Trophoblast cell (in vitro differentiated cells and primary cell): Measurements from ENCODE around the gene MAPT.
"Not testable (repeated sequence)": the region's sequence is repeated elsewhere in the genome, so short reads cannot be mapped to it uniquely, and the experiment has no call there.

Experiments used
- DNase-seq, 2 donors: peaks; one replicate each; pipeline ENCODE4 v3.0.0-alpha.2; 2016
- H2AFZ ChIP-seq: 2 replicates; pipeline ENCODE4 v1.6.1; 2013; ENCODE audit warnings: low read length, moderate library complexity, mild to moderate bottlenecking; ENCODE audit not compliant: insufficient read depth, poor library complexity
- H2AK5ac ChIP-seq: 2 replicates; pipeline ENCODE4 v1.6.1; 2013; ENCODE audit warnings: mild to moderate bottlenecking, low read length
- H2BK120ac ChIP-seq: 2 replicates; pipeline ENCODE4 v1.6.1; 2013; ENCODE audit warnings: low read length, mild to moderate bottlenecking, moderate library complexity; ENCODE audit not compliant: insufficient read depth, poor library complexity
- H2BK12ac ChIP-seq: 2 replicates; pipeline ENCODE4 v1.6.1; 2013; ENCODE audit warnings: mild to moderate bottlenecking, low read length, moderate library complexity
- H2BK5ac ChIP-seq: 2 replicates; pipeline ENCODE4 v1.6.1; 2013; ENCODE audit warnings: low read length, low read depth, moderate library complexity, mild to moderate bottlenecking; ENCODE audit not compliant: poor library complexity
- H3K14ac ChIP-seq: 2 replicates; pipeline ENCODE4 v1.6.1; 2013; ENCODE audit warnings: mild to moderate bottlenecking, low read length
- H3K18ac ChIP-seq: 2 replicates; pipeline ENCODE4 v1.6.1; 2013; ENCODE audit warnings: mild to moderate bottlenecking, low read length
- H3K23ac ChIP-seq: 2 replicates; pipeline ENCODE4 v1.6.1; 2013; ENCODE audit warnings: low read length
- H3K27ac ChIP-seq: 2 replicates; pipeline ENCODE4 v1.5.1; 2013; ENCODE audit warnings: low read depth, mild to moderate bottlenecking, inconsistent platforms, low read length, moderate library complexity
- H3K27me3 ChIP-seq: 2 replicates; pipeline ENCODE4 v1.6.1; 2013; ENCODE audit warnings: inconsistent platforms, mild to moderate bottlenecking, low read length, moderate library complexity; ENCODE audit not compliant: insufficient read depth
- H3K36me3 ChIP-seq, 2 experiments: 1 replicate in 1 of 2; 2 replicates in 1 of 2; pipeline ENCODE4 v1.6.1; 2013; ENCODE audit warnings: low read length in 2 of 2, mild to moderate bottlenecking in 2 of 2, moderate library complexity in 1 of 2; ENCODE audit not compliant: insufficient read depth in 2 of 2, control insufficient read depth in 1 of 2
- H3K4ac ChIP-seq: 2 replicates; pipeline ENCODE4 v1.6.1; 2013; ENCODE audit warnings: low read depth, mild to moderate bottlenecking, low read length, moderate library complexity
- H3K4me1 ChIP-seq, 2 experiments: 1 replicate in 1 of 2; 2 replicates in 1 of 2; pipeline ENCODE4 v1.6.1; 2013; ENCODE audit warnings: low read length in 2 of 2, mild to moderate bottlenecking in 2 of 2, moderate library complexity in 1 of 2; ENCODE audit not compliant: insufficient read depth in 2 of 2, control insufficient read depth in 1 of 2
- H3K4me2 ChIP-seq: 2 replicates; pipeline ENCODE4 v1.6.1; 2013; ENCODE audit warnings: inconsistent platforms, mild to moderate bottlenecking, low read length, moderate library complexity
- H3K4me3 ChIP-seq: 2 replicates; pipeline ENCODE4 v1.5.1; 2013; ENCODE audit warnings: mild to moderate bottlenecking, low read depth, low read length, inconsistent platforms
- H3K79me1 ChIP-seq: one replicate; pipeline ENCODE4 v1.6.1; 2013; ENCODE audit warnings: low read length
- H3K79me2 ChIP-seq: 2 replicates; pipeline ENCODE4 v1.6.1; 2013; ENCODE audit warnings: low read length, mild to moderate bottlenecking; ENCODE audit not compliant: control insufficient read depth, insufficient read depth, poor library complexity
- H3K9ac ChIP-seq: 2 replicates; pipeline ENCODE4 v1.6.1; 2013; ENCODE audit warnings: mild to moderate bottlenecking, low read length
- H3K9me3 ChIP-seq: 2 replicates; pipeline ENCODE4 v1.6.1; 2013; ENCODE audit warnings: low read depth, mild to moderate bottlenecking, control low read depth, inconsistent platforms, low read length; ENCODE audit not compliant: insufficient read depth
- H4K12ac ChIP-seq: 2 replicates; pipeline ENCODE4 v1.6.1; 2013; ENCODE audit warnings: low read depth, mild to moderate bottlenecking, low read length, moderate library complexity
- H4K8ac ChIP-seq: 2 replicates; pipeline ENCODE4 v1.6.1; 2013; ENCODE audit warnings: low read depth, mild to moderate bottlenecking, low read length, moderate library complexity
- H4K91ac ChIP-seq: one replicate; pipeline ENCODE4 v1.6.1; 2013; ENCODE audit warnings: low read depth, mild to moderate bottlenecking, low read length, moderate library complexity
- WGBS: extraction: QIAGEN DNeasy Blood & Tissue Kit; methylation state at CpG from one replicate; pipeline ENCODE4 v1.1.7; 2013; ENCODE audit warnings: missing lambda C conversion rate; ENCODE audit not compliant: insufficient read length, insufficient coverage; ENCODE audit errors: extremely low coverage; 5-methylcytosine and 5-hydroxymethylcytosine counted together

Gene MAPT

GRCh38 chr17:45913030-45913429 lies 18.7 kb downstream of the MAPT start:
- WGBS, result no CpG with 5 or more reads among the region's 5 CpGs
- peaks cover 13% of the 10 kb centered on the region for H3K9me3 ChIP-seq
- not testable (repeated sequence) for H3K36me3 ChIP-seq, H3K27ac ChIP-seq, H2BK12ac ChIP-seq, H2AFZ ChIP-seq, H2BK120ac ChIP-seq, H3K4me1 ChIP-seq, H3K79me2 ChIP-seq, H3K79me1 ChIP-seq, H3K23ac ChIP-seq, H3K18ac ChIP-seq, H4K8ac ChIP-seq, H3K9ac ChIP-seq, H3K14ac ChIP-seq, H2AK5ac ChIP-seq, H4K12ac ChIP-seq, H2BK5ac ChIP-seq, H3K4me2 ChIP-seq, H4K91ac ChIP-seq, H3K4me3 ChIP-seq, H3K4ac ChIP-seq, H3K27me3 ChIP-seq, DNase-seq

- Histone ChIP-seq H3K36me3 (no peaks in the 10 kb centered on the region), H3K4me3 (no peak overlapping the region), H2BK12ac (no peak overlapping the region), H4K12ac (no peak overlapping the region), H2AK5ac (no peak overlapping the region), H3K27ac (no peak overlapping the region), H4K91ac (no peak overlapping the region), H4K8ac (no peak overlapping the region), H3K4me1 (peaks cover 0 to 2% of the 10 kb centered on the region in 2 experiments), H3K14ac (no peak overlapping the region), H3K4ac (no peak overlapping the region), H3K18ac (no peak overlapping the region), H3K79me1 (no peaks in the 10 kb centered on the region), H2BK5ac (no peak overlapping the region), H3K4me2 (no peak overlapping the region), H3K9ac (no peak overlapping the region), H2BK120ac (no peak overlapping the region), H3K79me2 (no peaks in the 10 kb centered on the region), H2AFZ (no peak overlapping the region), H3K27me3 (no peaks in the 10 kb centered on the region), H3K9me3 (peaks cover 13% of the 10 kb centered on the region), H3K23ac (no peak overlapping the region)
- no peak for DNase-seq
- no CpG with 5 or more reads among the region's 10 CpGs for WGBS
Measured at GRCh38 chr17:45914047-45914717, 19.8 kb downstream of the MAPT start.

GRCh38 chr17:45915263-45915662 lies 20.9 kb downstream of the MAPT start:
- no peaks in the 10 kb centered on the region for H3K79me1 ChIP-seq
- peaks cover 13% of the 10 kb centered on the region for H3K9me3 ChIP-seq
- no peaks in the 10 kb centered on the region for H3K79me2 ChIP-seq
- H3K27me3 ChIP-seq, result no peaks in the 10 kb centered on the region
- WGBS, result 100% methylated on average over 2 of the region's 4 CpGs
- H2BK120ac ChIP-seq, result no peak overlapping the region
- no peak overlapping the region for H3K9ac ChIP-seq
- no peak overlapping the region for H3K4ac ChIP-seq
- H2BK12ac ChIP-seq, result no peak overlapping the region
- H3K36me3 ChIP-seq, result no peaks in the 10 kb centered on the region
- no peak overlapping the region for H3K18ac ChIP-seq
- H2BK5ac ChIP-seq, result no peak overlapping the region
- no peak overlapping the region for H4K91ac ChIP-seq
- H3K14ac ChIP-seq, result no peak overlapping the region
- no peak overlapping the region for H4K8ac ChIP-seq
- no peak overlapping the region for H3K4me2 ChIP-seq
- no peak overlapping the region for H4K12ac ChIP-seq
- H3K27ac ChIP-seq, result no peak overlapping the region
- H3K4me1 ChIP-seq, result peaks cover 0 to 2% of the 10 kb centered on the region in 2 experiments
- peak overlapping the region; percentile 31 for H3K4me3 ChIP-seq
- peak overlapping the region; percentile 44 for H3K23ac ChIP-seq
- DNase-seq, result no peak
- no peak overlapping the region for H2AK5ac ChIP-seq
- no peak overlapping the region for H2AFZ ChIP-seq

DNA sequence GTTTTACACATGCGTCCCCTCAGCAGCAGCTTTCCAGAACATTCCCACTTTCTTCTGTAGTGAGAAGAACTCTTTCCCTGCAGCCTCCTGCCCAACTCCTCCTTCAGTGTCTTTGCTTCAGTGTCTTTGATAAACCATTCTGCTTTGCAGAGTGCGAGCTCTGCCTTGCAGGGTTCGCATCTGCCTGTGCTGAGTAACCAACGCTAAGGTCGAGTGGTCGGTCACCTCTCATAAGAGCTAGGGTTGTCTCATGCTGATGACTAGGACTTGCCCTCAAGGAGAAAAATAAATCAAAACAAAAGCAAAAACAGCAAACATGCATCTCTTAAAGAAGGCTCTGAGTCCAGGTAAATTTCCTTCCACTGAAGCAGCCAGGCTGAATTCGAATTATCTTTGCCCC lies 22.7 kb downstream of the MAPT start:
- no peak overlapping the region for H4K91ac ChIP-seq
- no peak overlapping the region for H3K18ac ChIP-seq
- no peak overlapping the region for H3K4me2 ChIP-seq
- no peak overlapping the region for H2BK12ac ChIP-seq
- no peaks in the 10 kb centered on the region for H3K79me1 ChIP-seq
- no peak overlapping the region for H2AK5ac ChIP-seq
- H3K14ac ChIP-seq, result no peak overlapping the region
- no peak overlapping the region for H2BK5ac ChIP-seq
- H3K36me3 ChIP-seq, result no peaks in the 10 kb centered on the region
- no peak overlapping the region for H3K4me3 ChIP-seq
- H3K23ac ChIP-seq, result no peak overlapping the region
- no peak overlapping the region for H4K8ac ChIP-seq
- H3K79me2 ChIP-seq, result no peaks in the 10 kb centered on the region
- peaks cover 13% of the 10 kb centered on the region for H3K9me3 ChIP-seq
- H3K27me3 ChIP-seq, result no peaks in the 10 kb centered on the region
- H3K9ac ChIP-seq, result no peak overlapping the region
- H3K4me1 ChIP-seq, result peaks cover 0 to 2% of the 10 kb centered on the region in 2 experiments
- H2BK120ac ChIP-seq, result no peak overlapping the region
- no peak overlapping the region for H4K12ac ChIP-seq
- H2AFZ ChIP-seq, result no peak overlapping the region
- no peak overlapping the region for H3K27ac ChIP-seq
- no CpG with 5 or more reads among the region's 7 CpGs for WGBS
- DNase-seq, result no peak
- no peak overlapping the region for H3K4ac ChIP-seq
